Fibroblast of skin of right quadriceps (primary cell): ENCODE results near the gene EPB41L1.

ENCODE experiments used
- DNase-seq: peaks from one replicate; pipeline ENCODE4 v3.0.0-alpha.2; 2013

Gene EPB41L1

DNA sequence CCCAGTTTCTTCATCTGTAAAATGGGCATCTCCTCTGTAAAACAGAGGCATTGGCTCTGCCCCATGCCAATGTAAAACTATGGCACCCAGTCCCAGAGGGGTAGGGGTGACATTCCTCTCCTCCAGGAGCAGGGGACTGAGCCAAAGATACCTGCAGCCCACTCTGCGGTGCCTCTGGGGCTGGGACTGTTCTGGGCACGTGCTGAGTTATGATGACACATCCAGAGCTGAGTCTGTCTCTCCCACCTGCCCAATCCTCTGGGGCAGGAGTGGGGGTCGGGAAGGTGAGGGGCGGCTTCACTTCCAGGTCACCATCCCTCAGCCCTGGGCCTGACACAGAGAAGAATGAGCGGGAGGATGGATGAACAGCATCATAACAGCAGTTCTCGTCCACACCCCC lies 111.6 kb downstream of the EPB41L1 start:
- no peak for DNase-seq

DNA sequence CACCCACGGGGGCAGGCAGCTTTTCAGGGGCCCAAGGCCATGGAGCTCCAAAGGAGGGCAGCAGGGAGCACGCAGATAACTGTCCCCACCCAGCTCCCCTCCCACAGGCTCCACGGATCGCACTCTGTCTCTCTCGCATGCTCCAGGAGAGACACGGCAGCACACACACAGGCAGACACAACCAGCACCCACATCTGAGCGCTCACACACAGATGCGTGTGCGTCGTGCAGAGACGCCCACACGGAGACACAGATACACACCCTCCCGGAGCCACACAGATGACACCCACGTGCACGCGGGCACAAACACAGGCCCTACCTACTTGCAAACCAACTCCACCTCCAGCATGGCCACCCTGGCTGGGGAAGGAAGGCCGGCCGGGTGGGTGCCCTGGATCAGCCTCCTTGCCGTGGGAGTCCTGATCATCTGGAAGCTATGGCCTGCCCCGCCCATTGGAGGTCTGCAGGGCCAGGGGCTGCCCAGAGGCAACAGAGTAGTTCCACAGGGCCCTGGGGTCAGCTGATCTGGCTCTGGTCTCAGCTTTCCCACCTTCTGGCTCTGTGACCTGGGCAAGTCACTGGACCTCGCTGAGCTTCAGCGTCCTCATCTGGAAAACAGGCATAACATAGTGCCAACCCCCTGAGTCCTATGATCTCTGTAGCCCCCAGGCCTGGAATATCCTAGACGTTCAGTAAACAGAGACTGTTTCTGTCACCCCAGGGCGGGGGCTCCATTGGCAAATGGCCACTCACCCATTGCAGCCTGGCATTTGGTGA lies 113.3 kb downstream of the EPB41L1 start:
- DNase-seq = no peak

DNA sequence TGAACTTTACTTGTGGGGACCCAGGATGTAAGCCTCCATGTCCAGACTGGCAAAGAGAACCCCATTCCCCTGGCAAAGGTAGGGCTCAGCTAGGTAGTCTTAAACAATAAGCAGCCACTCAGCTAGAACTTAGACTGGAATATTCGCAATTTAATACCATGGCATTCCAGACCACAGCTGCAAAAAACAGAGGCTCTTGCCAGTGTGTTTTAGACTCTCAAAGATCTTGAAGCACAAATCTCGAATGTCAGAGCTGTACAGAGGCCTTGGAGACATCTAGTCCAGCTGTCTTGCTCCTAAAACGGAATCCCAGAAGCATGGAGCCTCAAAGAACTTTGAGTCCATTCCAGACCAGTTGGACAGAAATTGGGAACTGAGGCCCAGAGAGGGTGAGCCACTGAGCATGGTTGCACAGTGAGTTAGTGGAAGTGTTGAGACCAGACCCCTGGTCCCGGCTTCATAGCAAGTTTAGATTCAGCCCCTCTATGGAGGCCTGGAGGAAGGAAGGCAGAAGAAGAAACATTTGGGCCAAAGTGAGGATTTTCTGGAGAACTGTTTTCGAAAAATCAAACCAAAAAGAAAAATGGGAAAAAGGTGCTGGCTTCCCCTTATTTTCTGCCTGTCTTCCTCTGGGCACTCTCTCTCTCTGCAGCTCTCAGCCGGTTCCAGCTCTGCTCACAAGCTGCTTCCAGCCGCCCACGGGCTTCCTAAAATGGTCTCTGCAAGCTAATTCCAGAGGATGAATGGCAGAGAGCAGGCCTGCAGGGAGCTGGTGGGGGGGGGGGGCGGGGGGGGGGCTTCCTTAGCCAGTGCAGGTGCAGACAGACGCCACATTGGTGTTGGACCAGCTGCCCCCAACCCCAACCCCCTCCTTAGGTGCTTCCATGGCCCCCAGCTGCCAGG lies 114.2 kb downstream of the EPB41L1 start:
- DNase-seq = no peak

DNA sequence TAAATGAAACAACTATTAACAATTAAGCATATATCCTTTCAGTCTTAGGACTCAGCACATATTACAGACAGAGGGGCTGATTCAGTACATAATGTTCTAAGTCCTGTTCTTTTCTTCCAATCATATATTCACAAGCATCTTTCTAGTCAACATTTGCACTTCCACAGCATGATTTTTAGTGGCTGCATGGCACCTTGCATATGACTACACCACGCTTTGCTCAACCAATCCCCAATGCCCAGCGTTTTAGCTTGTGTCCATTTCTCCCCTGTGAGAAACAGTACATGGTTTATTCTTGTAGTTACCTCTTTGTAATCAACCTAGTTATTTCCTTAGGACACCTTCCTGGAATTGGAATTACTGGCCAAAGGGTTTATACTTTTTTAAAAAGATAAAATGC lies 115.0 kb downstream of the EPB41L1 start:
- no peak for DNase-seq

DNA sequence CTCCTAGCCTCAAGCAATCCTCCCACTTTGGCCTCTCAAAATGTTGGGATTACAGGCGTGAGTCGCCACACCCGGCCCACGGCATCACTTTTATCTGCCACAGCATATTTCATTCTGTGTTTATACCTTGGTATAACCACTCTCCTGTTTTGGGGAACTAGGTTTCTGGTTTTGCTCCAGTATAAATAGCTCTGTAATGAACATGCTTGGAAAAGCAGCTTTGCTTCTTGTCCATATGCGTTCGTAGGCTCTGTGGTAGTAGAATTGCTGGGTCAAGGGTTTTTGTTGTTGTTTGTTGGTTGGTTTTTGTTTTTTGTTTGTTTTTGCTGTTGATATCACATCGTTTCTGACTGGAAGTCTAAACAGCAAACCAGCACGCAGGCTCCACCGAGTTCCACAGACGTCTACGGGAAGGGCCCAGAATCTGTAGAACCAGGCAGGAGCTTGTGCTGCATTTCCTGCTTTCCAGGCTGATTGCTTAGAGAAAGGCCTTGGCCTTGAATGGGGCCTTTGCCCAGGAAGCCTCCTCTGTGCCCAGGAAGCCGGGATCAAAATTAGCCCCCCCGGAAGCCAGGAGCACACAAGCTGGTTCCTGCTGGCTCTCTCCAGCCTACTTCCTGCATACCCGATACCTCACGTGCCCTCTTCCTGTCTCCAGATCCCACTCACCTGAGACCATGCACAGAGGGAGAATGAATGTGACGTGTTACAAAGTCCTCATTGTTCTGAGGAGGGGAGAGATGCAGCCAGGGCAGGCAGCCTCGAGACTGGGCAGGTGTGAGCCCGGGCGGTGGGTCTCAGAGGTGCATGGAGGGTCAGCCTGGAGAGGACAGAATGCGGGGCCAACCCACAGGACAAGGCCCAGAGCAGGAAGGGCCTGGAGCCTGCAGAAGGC lies 116.5 kb downstream of the EPB41L1 start:
- no peak for DNase-seq

DNA sequence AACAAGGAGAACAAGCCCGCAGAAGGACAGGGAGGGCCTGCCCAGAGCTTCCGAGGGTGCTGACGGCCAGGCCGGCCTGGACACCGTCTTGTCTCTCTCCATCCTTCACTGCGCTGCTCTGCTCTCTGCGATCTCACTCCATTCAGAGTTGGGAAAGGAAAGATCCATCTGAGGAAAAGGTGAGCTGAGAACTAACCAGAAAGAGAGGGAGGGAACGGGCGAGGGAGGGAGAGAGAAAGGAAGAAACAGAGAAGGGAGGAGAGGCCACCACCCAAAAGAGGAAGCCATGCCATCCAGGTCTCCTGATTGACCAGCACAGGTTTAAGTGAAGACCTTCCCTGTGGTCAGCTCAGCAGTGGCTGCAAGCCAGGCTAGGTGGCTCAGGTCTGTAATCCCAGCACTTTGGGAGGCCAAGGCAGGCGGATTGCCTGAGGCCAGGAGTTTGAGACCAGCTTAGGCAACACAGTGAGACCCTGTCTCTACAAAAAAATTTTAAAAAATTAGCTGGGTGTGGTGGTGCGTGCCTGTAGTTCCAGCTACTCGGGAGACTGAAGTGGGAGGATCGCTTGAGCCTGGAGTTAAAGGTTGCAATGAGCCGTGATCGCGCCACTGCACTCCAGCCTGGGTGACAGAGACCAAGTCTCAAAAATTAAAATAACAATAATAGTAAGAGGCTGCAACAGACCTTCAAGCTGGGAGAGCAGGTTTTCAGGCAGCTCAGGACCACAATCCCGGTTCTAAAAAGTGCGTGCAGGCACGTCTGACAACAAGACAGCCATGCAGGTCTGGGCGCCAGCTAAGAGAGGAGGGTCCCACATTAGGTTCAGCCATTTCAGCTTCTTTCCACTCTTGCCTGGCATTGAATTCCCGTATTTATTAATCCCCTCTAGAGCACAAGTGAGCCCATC lies 117.4 kb downstream of the EPB41L1 start:
- no peak for DNase-seq

DNA sequence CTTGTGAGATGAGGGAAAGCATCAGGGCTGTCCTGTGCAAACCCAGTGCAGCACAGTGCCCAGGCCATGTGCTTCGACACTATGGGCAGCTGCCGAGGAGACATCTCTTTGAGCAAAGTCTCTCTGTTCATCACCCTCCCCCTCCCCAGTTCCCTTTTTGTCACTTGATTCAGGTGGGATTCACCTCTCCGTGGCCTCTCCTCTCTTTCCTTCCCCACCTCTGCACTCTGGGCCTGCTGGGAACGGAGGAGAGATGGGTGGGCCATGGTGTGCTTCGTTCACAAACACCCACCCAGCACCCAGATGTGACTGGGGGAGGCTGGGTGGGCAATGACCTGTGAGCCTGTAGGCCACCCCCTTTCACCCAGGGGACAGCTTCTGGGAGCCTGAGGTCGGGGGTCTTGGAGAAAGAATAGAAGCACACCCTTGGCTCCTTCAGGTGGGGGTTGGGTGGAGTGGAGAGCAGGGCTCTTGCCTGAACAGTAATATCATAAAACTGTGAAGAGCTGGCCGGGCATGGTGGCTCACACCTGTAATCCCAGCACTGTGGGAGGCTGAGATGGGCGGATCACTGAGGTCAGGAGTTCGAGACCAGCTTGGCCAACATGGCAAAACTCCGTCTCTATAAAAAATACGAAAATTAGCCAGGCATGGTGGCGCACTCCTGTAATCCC lies 118.1 kb downstream of the EPB41L1 start:
- DNase-seq = no peak

DNA sequence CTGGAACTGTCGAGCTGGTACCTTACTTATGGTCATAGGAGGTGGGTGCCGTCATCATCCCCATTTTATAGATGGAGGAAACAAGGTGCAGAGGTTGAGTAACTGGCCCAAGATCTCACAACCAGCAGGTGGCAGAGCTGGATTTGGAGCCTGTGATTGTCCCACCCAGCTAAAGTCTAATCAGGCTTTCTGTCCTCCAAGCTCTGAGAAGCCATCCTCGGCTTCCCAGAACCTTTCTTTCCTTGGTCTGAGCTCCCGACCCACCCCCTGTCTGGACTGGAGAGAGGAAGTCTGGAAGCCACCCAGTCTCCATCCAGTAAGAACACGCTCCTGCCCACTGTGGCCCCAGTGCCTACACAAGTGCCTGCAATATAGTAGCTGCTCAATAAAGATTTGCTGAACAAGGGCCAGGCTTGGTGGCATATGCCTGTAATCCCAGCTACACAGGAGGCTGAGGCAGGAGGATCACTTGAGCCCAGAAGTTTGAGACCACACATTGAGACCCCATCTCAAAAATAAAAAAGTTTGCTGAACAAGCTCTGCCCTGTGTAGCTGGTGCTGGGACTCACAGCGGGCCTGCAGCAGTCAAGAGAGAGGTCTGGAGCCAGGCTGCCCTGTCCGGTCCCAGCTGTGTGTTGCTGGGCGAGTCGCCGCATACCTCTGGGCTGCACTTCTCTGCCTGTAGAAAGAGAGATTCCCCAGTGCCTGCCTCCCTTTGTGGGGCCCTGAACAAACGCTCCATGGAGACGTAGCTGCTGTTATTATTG lies 119.1 kb downstream of the EPB41L1 start:
- no peak for DNase-seq

DNA sequence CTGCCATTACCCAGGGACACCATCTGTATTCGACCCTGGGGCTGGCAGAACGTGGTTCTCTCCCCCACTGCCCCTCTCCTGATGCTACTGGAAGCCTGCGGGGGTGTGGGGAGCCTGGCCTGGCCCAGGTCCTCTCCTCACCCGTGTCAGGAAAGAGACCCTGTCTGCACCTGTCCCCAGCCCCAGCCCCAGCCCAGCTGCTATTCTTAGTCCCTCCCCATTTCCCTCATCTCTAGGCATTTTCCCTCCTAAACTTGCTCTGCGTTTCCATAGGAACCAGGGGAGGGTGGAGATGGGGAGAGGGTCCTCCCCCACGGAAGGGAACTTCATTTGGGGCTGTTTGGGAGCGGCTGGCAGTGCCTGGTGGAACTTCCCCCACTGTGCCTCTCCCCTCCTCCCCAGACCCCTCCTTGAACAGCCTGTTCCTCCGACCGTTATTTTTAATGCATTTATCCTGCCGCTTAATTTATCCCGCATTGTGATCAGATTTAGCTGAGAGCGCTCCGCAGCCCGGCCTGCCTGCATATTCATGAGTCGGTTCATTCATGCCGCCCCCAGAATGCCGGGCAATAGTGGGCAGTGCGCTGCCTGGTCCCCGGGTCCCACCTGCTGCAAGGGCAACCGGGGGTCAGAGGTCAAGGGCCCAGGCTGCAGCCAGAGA lies 119.8 kb downstream of the EPB41L1 start:
- no peak for DNase-seq

DNA sequence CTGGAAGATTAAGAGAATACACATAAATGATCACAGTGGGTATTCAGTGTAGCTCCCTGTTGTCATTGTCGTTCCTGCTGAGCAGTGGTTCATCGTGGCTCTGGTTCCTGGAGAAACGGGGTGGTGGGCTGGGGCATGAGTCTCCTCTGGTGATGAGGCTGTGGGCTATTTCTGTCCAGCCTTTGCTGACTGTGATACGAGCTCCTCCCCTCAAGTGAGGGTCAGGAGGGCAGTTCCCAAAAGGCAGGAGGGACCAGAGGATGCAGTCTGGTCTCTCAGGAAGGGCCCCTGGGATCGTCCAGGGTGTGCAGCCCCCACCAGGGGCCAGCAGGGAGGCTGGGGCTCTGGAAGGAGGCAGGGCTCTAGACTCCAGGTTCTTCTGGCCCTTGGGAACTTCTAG lies 120.5 kb downstream of the EPB41L1 start:
- no peak for DNase-seq

DNA sequence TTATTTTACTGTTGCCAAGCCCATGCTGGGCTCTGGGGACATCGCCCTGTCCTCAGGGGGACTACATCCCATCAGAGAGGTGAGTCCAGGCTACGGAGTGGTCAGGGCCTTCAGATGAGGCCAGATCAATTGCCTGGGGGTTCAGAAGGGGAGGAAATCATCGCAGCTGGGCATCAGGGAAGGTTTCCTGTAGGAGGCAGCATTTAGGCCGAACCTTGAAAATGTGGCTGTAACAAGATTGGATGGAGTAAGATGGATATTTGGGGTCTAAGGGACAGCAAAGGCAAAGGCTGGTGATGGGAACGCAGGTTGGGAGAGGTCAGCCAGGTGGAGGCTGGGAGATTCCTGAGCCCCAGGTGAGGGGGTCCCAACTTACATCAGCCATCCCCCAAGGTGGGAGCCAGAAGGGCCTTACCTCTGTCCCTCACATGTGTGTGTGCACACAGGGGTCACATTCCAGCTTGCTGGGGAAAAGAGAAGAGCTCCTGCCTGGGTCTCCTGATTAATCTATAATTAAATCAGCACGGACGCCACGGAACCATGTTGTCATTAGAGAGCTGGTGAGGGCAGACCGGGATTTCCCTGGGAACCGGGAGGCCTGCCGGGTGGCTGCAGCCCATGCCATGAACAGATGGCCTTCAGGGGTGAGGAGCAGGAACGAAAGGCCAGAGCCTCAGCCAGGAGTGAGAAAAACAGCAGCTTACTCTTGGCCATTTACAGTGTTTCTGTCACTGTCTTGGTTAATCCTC lies 121.1 kb downstream of the EPB41L1 start:
- DNase-seq = no peak

DNA sequence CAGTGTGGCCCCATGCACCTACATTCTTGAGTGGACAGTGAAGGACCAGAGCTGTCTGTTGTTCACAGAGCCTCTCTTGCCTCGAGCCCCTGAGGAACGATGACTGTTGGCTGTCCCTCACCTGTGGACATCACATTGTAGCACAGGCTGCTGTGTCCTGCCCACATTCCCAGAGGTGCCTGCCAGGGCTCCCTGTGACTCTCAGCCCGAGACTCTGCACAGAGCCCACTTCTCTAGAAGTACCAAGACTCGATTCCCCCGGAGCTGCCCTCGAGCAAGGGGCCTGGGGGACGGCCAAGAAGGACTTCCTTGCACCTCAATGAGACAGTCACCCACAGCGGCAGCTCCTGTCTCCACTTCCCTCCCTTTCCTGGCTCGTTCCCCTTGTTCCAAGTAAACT lies 123.0 kb downstream of the EPB41L1 start:
- no peak for DNase-seq

DNA sequence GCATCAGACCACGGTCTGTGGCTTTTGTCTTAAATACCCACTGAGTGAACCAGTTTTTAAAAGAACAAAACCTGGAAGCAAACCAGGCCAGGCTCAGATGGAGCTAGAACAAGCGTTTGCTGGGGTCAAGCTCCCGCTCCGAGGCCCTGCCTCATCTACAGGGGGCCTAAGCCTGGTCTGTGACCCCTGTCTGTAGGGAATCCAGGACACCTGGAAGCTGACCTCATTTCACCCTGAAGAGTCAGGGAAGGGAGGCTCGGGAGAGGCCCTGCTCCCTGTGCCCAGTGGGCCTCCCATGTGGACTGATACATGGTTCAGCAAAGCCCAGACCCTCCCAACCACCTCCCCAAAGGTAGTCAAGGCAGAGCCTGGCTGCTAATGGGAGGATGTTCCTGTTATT lies 124.8 kb downstream of the EPB41L1 start:
- DNase-seq = no peak

DNA sequence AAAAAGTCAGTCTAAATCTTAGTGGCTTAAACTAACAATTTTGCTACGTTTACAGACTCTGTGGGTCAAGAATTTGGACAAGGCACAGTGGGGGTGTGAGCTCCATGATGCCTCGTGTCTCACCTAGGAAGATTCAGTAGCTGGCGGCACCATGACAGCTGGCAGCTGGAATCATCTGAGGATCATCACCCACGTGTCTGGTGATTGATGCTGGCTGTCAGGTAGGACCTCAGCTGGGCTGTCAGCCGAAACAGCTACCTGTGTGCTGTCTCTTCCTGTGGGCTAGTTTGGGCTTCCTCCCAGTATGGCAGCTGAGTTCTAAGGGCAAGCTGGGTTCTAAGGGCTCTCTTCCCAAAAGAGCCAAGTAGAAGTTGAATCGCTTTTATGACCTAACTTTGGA lies 125.2 kb downstream of the EPB41L1 start:
- DNase-seq = no peak

DNA sequence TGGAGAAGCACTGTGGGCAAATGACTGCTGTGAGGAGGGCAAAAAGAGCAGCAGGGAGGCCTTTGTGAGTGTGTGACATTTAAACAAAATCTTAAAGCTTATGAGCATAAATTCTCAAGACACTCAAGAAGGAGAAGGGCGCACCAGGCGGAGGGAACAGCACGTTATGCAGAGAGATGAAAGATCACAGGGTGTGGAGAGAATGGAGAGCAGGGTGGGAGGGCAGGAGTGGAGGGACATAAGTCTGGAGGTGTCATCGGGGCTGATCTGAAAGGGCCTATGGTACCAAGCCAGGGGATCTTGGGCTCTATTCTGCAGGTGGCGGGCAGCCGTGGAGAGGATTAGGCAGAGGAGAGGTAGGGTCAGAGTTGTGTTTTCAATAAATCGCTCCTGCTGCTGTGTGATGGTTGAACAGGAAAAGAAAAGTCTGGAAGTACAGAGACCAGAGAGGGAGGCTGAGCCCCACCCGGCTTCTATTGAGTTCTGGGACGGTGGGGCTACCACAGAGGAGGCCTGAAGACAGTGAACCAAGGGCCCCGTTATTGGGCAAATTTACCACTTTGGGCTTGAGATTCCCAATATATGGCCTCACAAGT lies 127.3 kb downstream of the EPB41L1 start:
- DNase-seq = no peak
